T-helper 1 cell (primary cell): Measurements from ENCODE around the gene CELF2.
A peak's percentile ranks its signal among the peaks of the same experiment; 100 is the strongest.

Experiments used
- DNase-seq, 5 donors: peaks; one replicate each; pipeline ENCODE4 v3.0.0-alpha.2; 2012 to 2020

CELF2 gene

GRCh38 chr10:11063856-11064255, 46.2 kb downstream of the CELF2 start:
- no peak for DNase-seq

GRCh38 chr10:11064832-11065231, 47.2 kb downstream of the CELF2 start:
- no peak for DNase-seq

GRCh38 chr10:11065567-11065966, 47.9 kb downstream of the CELF2 start:
- DNase-seq: no peak

GRCh38 chr10:11066520-11066919, 48.8 kb downstream of the CELF2 start:
- DNase-seq: no peak

- no peak for DNase-seq
Measured at GRCh38 chr10:11068861-11069633, 51.4 kb downstream of the CELF2 start.

GRCh38 chr10:11073410-11073809, 55.7 kb downstream of the CELF2 start:
- DNase-seq: no peak

- peak in 1 of 5 donors; percentile 14 for DNase-seq
Measured at GRCh38 chr10:11074536-11075267, 57.0 kb downstream of the CELF2 start.

GRCh38 chr10:11076221-11076620, 58.5 kb downstream of the CELF2 start:
- no peak for DNase-seq

GRCh38 chr10:11080564-11080984, 62.9 kb downstream of the CELF2 start:
- DNase-seq: no peak

GRCh38 chr10:11081408-11081807, 63.7 kb downstream of the CELF2 start:
- DNase-seq: no peak

- DNase-seq: no peak
Measured at GRCh38 chr10:11082526-11082925, 64.9 kb downstream of the CELF2 start.

GRCh38 chr10:11083051-11083450, 65.4 kb downstream of the CELF2 start:
- DNase-seq: no peak

- no peak for DNase-seq
Measured at GRCh38 chr10:11085545-11085944, 67.9 kb downstream of the CELF2 start.

- DNase-seq: no peak
Measured at GRCh38 chr10:11086177-11086840, 68.6 kb downstream of the CELF2 start.

GRCh38 chr10:11087372-11087771, 69.7 kb downstream of the CELF2 start:
- DNase-seq: no peak

- DNase-seq: no peak
Measured at GRCh38 chr10:11088709-11089108, 71.0 kb downstream of the CELF2 start.

- peak in 1 of 5 donors; percentile 6 for DNase-seq
Measured at GRCh38 chr10:11089272-11089671, 71.6 kb downstream of the CELF2 start.

GRCh38 chr10:11091517-11092102, 73.9 kb downstream of the CELF2 start:
- peak in 1 of 5 donors; percentile 34 for DNase-seq

- DNase-seq: no peak
Measured at GRCh38 chr10:11093771-11094736, 76.4 kb downstream of the CELF2 start.

- DNase-seq: no peak
Measured at GRCh38 chr10:11095374-11095801, 77.7 kb downstream of the CELF2 start.

- no peak for DNase-seq
Measured at GRCh38 chr10:11096422-11096821, 78.8 kb downstream of the CELF2 start.

- DNase-seq: no peak
Measured at GRCh38 chr10:11097686-11098085, 80.0 kb downstream of the CELF2 start.
